HFF-Myc (cell line): Measurements from ENCODE around the gene CTPS1.
A peak's percentile ranks its signal among the peaks of the same experiment; 100 is the strongest.

ENCODE experiments used
- DNase-seq: peaks from one replicate; pipeline ENCODE4 v3.0.0-alpha.2; 2011; ENCODE audit warnings: low read depth; ENCODE audit errors: extremely low read depth
- H3K4me3 ChIP-seq: replicated peaks from 2 replicates; pipeline ENCODE4 v1.5.1; 2011; ENCODE audit warnings: low read depth, mild to moderate bottlenecking, control low read depth, low read length
- TF ChIP-seq, protein P1 (sequence below): IDR thresholded peaks from 2 replicates; pipeline ENCODE4 v1.5.1; 2012; ENCODE audit warnings: mild to moderate bottlenecking, low read depth, low read length, control low read depth; ENCODE audit errors: missing control alignments

CTPS1 gene

GRCh38 chr1:40939320-40940059 lies 40.0 kb upstream of the CTPS1 start:
- no peak for DNase-seq
- TF ChIP-seq, protein P1, sequence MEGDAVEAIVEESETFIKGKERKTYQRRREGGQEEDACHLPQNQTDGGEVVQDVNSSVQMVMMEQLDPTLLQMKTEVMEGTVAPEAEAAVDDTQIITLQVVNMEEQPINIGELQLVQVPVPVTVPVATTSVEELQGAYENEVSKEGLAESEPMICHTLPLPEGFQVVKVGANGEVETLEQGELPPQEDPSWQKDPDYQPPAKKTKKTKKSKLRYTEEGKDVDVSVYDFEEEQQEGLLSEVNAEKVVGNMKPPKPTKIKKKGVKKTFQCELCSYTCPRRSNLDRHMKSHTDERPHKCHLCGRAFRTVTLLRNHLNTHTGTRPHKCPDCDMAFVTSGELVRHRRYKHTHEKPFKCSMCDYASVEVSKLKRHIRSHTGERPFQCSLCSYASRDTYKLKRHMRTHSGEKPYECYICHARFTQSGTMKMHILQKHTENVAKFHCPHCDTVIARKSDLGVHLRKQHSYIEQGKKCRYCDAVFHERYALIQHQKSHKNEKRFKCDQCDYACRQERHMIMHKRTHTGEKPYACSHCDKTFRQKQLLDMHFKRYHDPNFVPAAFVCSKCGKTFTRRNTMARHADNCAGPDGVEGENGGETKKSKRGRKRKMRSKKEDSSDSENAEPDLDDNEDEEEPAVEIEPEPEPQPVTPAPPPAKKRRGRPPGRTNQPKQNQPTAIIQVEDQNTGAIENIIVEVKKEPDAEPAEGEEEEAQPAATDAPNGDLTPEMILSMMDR: no peak
- H3K4me3 ChIP-seq: no peak overlapping the region

GRCh38 chr1:40944326-40944725 lies 35.2 kb upstream of the CTPS1 start:
- DNase-seq: no peak
- H3K4me3 ChIP-seq: no peak overlapping the region
- TF ChIP-seq, protein P1: no peak

GRCh38 chr1:40944841-40945430 lies 34.6 kb upstream of the CTPS1 start:
- H3K4me3 ChIP-seq: no peak overlapping the region
- no peak for DNase-seq
- TF ChIP-seq, protein P1: no peak

GRCh38 chr1:40945491-40945973 lies 34.0 kb upstream of the CTPS1 start:
- DNase-seq: no peak
- no peak overlapping the region for H3K4me3 ChIP-seq

DNA sequence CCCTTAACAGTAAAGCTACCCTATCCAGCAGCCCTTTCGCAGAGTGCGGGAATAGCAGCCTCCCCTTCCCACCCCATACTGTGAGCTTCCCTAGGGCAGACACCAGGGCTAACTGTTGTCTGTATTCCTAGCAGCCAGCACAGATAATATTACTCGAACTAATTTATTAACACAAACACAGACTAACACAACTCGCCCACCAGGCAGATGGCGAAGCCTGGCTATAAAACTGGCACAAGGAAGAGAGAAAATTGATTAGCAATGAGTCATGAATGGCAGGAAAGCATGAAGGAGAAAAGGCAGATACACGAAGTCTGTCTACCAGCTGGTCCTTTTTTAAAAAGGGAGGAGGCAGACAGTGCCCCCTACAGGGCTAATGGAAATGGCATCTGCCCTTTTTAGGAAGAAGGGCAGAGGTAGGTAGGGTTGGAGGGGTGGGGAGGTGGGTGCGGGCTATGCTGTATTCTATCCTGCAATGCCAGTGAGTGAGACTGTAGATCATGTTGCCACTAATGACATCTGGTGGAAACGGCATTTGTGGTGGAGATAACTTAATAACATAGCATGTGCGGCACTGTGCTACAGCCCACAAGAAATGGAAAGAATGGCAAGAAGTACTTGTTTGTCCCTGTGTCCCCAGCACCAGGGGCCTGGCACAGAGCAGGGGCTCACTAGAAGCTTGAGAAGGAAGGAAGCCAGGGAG lies 30.6 kb upstream of the CTPS1 start:
- TF ChIP-seq, protein P1: peak; percentile 82
- no peak overlapping the region for H3K4me3 ChIP-seq
- DNase-seq: peak; percentile 73

More at GRCh38 chr1:40945491-40945973, 34.0 kb upstream of the CTPS1 start:
- TF ChIP-seq, protein P1: no peak

DNA sequence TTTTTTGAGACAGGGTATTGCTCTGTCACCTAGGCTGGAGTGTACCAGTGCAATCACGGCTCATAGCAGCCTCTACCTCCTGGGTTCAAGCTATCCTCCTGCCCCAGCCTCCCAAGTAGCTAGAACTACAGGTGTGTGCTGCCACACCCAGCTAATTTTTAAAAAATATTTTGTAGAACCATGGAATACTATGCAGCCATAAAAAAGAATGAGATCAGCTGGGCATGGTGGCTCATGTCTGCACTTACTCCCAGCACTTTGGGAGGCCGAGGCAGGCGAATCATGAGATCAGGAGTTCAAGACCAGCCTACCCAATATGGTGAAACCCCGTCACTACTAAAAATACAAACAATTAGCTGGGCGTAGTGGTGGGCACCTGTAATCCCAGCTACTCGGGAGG lies 29.9 kb upstream of the CTPS1 start:
- DNase-seq: no peak
- no peak overlapping the region for H3K4me3 ChIP-seq

More for the DNA sequence above, 29.9 kb upstream of the CTPS1 start:
- TF ChIP-seq, protein P1: no peak
